Mucosa of rectum (tissue), 2 donors: Measurements from ENCODE around the gene LY6G6C.

ENCODE experiments used
- H3K27ac ChIP-seq, 2 donors: one replicate each; pipeline ENCODE4 v1.7.0; 2013; ENCODE audit warnings: inconsistent platforms in 2 of 2, low read depth in 2 of 2, low read length in 2 of 2
- H3K27me3 ChIP-seq, 2 donors: one replicate each; pipeline ENCODE4 v1.7.0; 2013; ENCODE audit warnings: low read length in 2 of 2; ENCODE audit not compliant: control insufficient read depth in 2 of 2, insufficient read depth in 2 of 2
- H3K36me3 ChIP-seq, 2 donors: one replicate each; pipeline ENCODE4 v1.7.0; 2013; ENCODE audit warnings: low read length in 2 of 2; ENCODE audit not compliant: control insufficient read depth in 2 of 2, insufficient read depth in 2 of 2
- H3K4me1 ChIP-seq, 2 donors: one replicate each; pipeline ENCODE4 v1.7.0; 2013; ENCODE audit warnings: low read length in 2 of 2, mild to moderate bottlenecking in 1 of 2; ENCODE audit not compliant: control insufficient read depth in 2 of 2, insufficient read depth in 2 of 2
- H3K4me3 ChIP-seq, 2 donors: one replicate each; pipeline ENCODE4 v1.7.0; 2013; ENCODE audit warnings: low read length in 2 of 2
- H3K9ac ChIP-seq, 2 donors: one replicate each; pipeline ENCODE4 v1.7.0; 2013; ENCODE audit warnings: low read length in 2 of 2, low read depth in 1 of 2, mild to moderate bottlenecking in 1 of 2
- H3K9me3 ChIP-seq, 2 donors: one replicate each; pipeline ENCODE4 v1.7.0; 2013; ENCODE audit warnings: low read length in 2 of 2; ENCODE audit not compliant: control insufficient read depth in 2 of 2
- donor health status: healthy.
- donor health status: Normal muscosa, but diverticular disease.

The LY6G6C gene

DNA sequence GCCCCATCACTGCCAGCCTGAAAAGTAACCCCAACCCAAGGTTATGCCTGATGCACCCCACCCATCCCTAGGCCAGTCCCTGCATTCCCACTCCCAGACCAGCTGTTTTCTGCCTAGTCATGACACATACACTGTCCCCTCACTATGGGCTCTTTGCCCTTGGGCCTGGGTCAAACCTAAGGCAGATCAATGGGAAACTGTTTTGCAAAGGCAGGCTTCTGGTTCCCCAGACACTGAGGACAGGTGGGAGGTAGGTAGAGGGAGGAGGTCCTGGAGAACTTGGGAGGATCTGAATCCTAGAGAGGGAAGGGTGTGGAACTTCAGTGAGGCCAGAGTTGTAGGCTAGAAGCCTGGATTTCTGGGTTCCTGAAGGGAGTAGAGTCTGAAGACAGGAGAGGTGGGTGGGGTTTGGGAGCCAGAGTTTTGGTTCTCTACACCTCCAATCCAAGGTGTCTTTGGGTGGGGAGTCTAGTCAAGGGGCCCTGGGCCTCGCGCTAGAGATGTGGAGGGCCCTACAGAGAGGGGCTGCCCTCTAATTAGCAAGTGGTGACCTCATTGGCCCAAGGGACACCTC is 12.8 kb upstream of the LY6G6C start:
- peak overlapping the region; percentile 96 to 99 for H3K4me3 ChIP-seq
- peak overlapping the region; percentile 96 to 97 for H3K27ac ChIP-seq
- H3K36me3 ChIP-seq, result peaks cover 29 to 34% of the 10 kb centered on the region in 2 donors
- no peaks in the 10 kb centered on the region for H3K9me3 ChIP-seq
- peak overlapping the region; percentile 92 to 98 for H3K9ac ChIP-seq
- peaks cover 44% of the 10 kb centered on the region in 2 donors for H3K4me1 ChIP-seq
- H3K27me3 ChIP-seq, result no peaks in the 10 kb centered on the region

DNA sequence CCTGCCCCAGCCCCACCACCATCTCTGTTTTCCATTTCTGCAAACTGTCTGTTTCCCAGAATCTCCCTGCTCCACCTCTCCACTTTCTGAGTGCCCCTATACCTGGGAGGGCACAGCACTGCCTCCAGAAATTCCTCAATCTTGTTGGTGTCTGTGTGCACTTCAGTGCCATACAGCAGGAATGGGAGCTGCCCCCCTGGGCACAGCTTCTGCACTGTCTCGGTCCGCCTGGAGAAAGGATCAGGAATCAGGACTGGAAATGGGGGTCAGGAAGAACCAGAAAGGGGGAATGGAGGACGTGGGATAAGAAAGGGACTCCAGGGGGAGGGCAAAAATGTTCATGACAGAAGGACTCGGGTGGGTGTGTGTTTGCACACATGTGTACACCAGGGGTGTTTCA is 12.2 kb upstream of the LY6G6C start:
- Histone ChIP-seq H3K27ac (peak overlapping the region; percentile 96 to 97), H3K4me1 (peaks cover 42 to 43% of the 10 kb centered on the region in 2 donors), H3K9me3 (no peaks in the 10 kb centered on the region), H3K9ac (peak overlapping the region; percentile 92 to 98), H3K4me3 (peak overlapping the region; percentile 96 to 99), H3K36me3 (peaks cover 29 to 34% of the 10 kb centered on the region in 2 donors), H3K27me3 (no peaks in the 10 kb centered on the region)

DNA sequence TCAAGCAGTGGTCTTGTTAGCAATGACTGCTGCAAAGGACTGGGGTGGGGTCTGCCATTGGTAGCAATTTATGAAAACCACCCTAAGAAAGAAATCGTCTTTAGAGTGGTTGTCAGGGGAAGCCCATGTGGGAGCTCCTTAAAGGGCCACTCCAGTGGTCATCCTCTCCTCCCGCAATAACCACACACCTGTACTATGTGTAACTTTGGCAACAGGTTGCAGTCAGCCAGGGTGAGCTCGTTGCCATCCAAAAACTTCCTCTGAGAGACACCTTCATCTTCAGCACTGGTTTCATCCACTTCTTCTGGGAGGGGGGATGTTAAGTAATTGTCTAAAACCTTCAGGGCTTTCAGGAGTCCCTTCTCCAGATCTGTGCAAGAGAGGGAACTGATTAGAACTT is 10.5 kb upstream of the LY6G6C start:
- Histone ChIP-seq H3K36me3 (peaks cover 36 to 39% of the 10 kb centered on the region in 2 donors), H3K4me3 (no peak overlapping the region), H3K9ac (no peak overlapping the region), H3K4me1 (peaks cover 42 to 45% of the 10 kb centered on the region in 2 donors), H3K27me3 (no peaks in the 10 kb centered on the region), H3K9me3 (no peaks in the 10 kb centered on the region), H3K27ac (peak overlapping the region in 1 of 2 donors; percentile 12)

DNA sequence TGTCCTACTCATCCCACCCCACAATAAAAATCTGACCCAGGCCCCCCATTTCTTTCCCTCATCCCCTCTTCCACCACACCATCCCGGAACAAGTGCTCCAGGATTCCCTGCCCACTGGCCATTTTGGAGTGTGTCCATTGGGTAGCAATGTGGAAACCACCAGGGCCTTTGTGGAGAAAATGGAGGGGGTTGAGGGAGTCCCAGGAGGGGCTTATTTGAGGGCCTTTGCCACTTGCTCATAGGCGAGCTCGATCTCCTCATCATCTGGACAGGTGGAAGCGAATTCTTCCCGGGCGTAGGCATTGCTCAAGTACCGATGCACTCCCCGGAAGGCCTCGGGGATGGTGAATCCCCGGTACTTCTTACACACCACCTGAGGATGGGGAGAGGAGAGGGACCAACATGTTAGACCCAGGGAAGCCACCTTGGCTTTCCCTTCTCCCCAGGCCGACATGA is 9.1 kb upstream of the LY6G6C start:
- H3K4me3 ChIP-seq, result peak overlapping the region in 1 of 2 donors; percentile 93
- peaks cover 45 to 46% of the 10 kb centered on the region in 2 donors for H3K36me3 ChIP-seq
- peak overlapping the region in 1 of 2 donors; percentile 60 for H3K9ac ChIP-seq

DNA sequence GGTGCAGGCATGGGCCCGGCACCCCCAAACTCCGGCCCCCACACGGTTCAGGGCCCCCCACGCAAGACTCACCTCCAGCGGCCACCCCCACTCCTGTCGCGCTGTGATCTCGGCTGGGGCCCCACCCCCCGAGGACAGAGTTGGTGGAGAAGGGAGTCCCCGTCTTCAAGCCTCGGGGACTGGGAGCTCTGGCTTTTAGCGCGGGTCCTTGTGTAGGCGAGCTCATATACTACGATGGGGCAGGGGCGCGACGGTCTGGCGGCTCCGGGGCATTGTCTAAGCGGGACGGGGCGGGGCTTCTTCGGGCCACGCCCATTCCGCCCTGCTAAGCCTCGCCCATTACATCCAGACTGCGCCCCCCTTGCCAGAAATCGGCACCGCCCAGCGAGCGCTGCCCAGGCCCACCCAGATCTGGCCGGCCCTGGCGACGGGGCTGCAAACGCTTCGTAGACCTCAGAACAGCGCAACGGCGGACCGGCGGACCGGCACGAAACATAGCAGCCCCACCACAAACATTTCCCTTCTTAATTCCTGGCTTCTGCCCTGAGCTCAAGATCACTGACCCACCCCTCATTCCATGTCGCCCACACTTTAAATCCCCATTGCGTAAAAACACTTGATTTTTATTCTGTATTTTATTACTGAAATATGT is 8.6 kb upstream of the LY6G6C start:
- Histone ChIP-seq H3K27ac (peak overlapping the region; percentile 98), H3K9me3 (no peaks in the 10 kb centered on the region), H3K4me1 (peaks cover 45 to 52% of the 10 kb centered on the region in 2 donors), H3K36me3 (peaks cover 45 to 46% of the 10 kb centered on the region in 2 donors), H3K9ac (peak overlapping the region; percentile 78 to 84), H3K27me3 (no peaks in the 10 kb centered on the region), H3K4me3 (peak overlapping the region; percentile 84 to 93)

More for the DNA sequence above, 9.1 kb upstream of the LY6G6C start:
- H3K27me3 ChIP-seq, result no peaks in the 10 kb centered on the region
- peaks cover 45 to 52% of the 10 kb centered on the region in 2 donors for H3K4me1 ChIP-seq
- no peaks in the 10 kb centered on the region for H3K9me3 ChIP-seq
- peak overlapping the region; percentile 98 for H3K27ac ChIP-seq

DNA sequence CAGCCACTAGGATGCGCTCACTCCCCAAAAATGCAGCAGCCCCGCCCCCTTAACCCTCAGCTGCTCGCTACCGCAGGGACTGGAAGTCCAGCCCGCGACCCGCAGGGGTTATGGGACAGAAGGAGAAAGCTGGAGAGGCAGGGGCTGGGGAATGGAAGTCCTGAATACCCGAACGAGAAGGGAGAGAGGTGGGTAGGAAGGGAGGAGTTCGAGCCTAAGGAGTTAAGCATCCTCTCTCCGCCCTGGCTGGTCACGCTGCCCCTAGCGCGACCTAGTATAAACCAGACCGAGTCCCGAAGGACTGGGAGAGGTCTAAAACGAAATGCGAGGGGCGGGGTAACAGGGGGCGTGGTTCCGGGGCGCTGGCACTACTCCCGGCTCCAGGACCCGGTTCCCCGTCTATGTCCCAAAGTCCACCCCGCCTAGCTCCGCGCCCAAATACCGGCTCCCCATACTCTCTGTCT is 8.0 kb upstream of the LY6G6C start:
- Histone ChIP-seq H3K9me3 (no peaks in the 10 kb centered on the region), H3K4me3 (peak overlapping the region; percentile 84 to 93), H3K9ac (peak overlapping the region; percentile 78 to 84), H3K36me3 (peaks cover 45 to 46% of the 10 kb centered on the region in 2 donors), H3K4me1 (peaks cover 43 to 50% of the 10 kb centered on the region in 2 donors), H3K27ac (peak overlapping the region; percentile 98), H3K27me3 (no peaks in the 10 kb centered on the region)

DNA sequence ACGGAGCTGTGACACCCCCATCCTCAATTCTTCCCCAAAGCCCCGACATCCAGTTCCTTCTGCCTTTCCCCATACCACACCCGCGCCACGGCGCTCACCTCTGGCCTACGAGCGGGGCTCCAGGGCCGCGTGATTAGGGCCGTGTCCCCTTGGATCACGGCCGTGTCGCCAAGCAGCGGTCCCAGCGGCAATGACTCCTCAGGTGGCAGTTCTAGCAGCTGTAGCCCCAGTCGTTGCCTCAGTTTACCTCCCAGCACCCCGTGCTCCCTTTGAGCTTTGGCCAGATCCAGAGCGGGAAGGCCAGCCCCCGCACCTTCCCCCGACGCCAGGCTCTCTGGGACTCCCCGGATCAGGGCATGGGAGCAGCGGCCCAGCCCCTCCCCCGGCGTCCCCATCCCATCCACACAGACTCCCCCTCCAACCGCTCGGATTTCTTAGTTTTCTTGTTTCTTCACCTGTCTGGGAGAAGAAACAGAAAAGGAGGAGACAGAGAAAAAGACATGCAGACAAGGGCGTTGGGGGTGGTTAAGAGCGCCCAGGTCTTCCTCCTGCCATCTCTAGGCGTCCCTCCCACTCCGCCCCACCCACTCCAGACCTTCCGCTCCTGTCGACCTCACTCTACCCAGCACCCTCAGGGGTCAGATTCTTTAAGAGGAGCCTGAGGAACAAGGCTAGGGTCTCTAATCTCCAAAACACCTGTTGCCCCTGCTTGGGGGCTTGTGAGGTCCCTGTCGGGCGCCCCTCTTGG is 7.4 kb upstream of the LY6G6C start, which contains the start of gene DDAH2:
TSS of gene DDAH2 (minus strand) at position 533 of the 748 bp plus-strand sequence. CDS start at position 395, 138 bp downstream.
- Histone ChIP-seq H3K4me1 (peaks cover 37 to 44% of the 10 kb centered on the region in 2 donors), H3K4me3 (peak within 1 kb of the TSS; percentile 84 to 93), H3K27me3 (no peaks in the 10 kb centered on the region), H3K36me3 (peaks cover 41 to 42% of the 10 kb centered on the region in 2 donors), H3K27ac (peak within 1 kb of the TSS; percentile 98), H3K9me3 (no peaks in the 10 kb centered on the region), H3K9ac (peak within 1 kb of the TSS; percentile 78 to 84)

GRCh38 chr6:31727717-31728671 is 6.4 kb upstream of the LY6G6C start:
- Histone ChIP-seq H3K27ac (peak overlapping the region; percentile 98), H3K4me1 (peaks cover 31 to 40% of the 10 kb centered on the region in 2 donors), H3K36me3 (peaks cover 31 to 32% of the 10 kb centered on the region in 2 donors)

DNA sequence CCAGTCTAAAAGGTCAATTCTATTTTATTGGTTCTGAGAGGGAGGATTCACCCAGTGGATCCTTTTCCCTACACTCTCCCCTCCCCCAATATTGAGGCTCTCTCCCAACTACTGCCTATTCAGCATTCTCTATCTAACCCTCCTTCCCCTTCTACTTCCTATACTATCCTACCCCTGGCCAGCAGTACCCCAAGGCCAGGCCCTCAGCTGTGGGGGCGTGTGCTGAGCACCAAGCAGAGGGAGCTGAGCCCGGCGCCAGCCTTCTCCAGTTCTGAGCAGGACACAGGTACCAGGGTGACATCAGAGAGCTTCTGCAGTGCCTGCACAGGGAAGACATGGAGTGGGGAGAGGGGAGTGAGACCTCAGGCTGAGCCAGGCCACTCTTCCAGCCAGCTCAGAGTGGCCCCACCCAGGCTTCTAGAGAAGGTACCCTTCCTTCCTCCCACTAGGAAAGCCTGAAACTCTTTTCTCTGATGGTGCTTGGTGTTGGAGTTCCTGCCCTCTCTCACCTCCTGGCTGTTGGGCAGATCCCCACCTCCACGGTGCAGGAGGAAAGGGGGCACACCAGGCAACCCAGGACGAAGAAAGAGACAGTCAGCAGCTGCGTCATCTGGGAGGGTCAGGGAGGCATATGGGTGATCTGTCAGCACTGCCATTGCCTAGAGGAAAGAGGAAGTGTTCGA is 5.6 kb upstream of the LY6G6C start:
- H3K9ac ChIP-seq, result peak overlapping the region in 1 of 2 donors; percentile 13
- H3K27ac ChIP-seq, result peak overlapping the region; percentile 98
- peaks cover 31 to 42% of the 10 kb centered on the region in 2 donors for H3K4me1 ChIP-seq

More at GRCh38 chr6:31727717-31728671, 6.4 kb upstream of the LY6G6C start:
- Histone ChIP-seq H3K27me3 (no peaks in the 10 kb centered on the region), H3K9me3 (no peaks in the 10 kb centered on the region), H3K4me3 (peak overlapping the region; percentile 84 to 93), H3K9ac (peak overlapping the region; percentile 78 to 84)

More for the DNA sequence above, 5.6 kb upstream of the LY6G6C start:
- no peaks in the 10 kb centered on the region for H3K27me3 ChIP-seq
- H3K4me3 ChIP-seq, result peak overlapping the region; percentile 17 to 37
- H3K36me3 ChIP-seq, result peaks cover 27% of the 10 kb centered on the region in 2 donors
- no peaks in the 10 kb centered on the region for H3K9me3 ChIP-seq
